ENCODE results near the gene B4GALNT4. TPM values are rescaled to one million over a fixed set of nuclear protein-coding genes. Genes with fewer than 3 reads are reported as not detected.

Gene B4GALNT4
- total and polyA plus RNA-seq, 12 donors, result 0.15 to 30.3 (median 1.6) TPM; not detected in 2

DNA sequence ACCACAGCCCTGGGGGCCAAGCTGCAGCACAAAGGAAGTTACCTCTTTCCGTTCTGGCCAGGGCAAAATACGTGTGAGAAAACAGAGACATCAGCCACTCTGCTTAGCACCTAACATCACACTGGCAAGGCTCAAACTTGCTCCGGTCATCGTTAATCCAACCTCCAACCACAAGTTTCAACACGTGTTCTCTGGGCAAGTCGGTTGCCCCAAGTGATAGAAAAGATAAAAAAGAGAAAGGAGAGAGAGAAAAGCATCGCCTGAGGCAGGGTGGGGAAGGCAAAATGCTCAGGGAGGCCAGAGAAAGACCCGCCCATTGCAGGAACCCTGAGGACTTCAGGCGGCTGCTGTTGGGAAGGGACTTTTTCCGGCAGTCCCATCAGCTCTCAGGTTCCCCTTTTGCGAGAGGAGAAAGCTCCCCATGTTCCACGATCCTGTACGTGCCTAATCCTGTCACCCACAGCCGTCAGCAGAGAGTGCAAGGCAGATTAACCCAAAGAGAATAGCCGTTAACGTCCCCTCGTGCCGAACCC is 18.5 kb upstream of the B4GALNT4 start:
- Histone ChIP-seq H3K4me1 (replicated peaks in 1 of 2) (peaks cover 8 to 13% of the 10 kb centered on the region in 2 donors), H3K36me3 (replicated peaks in 1 of 2) (no peaks in the 10 kb centered on the region), H3K27me3 (no peaks in the 10 kb centered on the region), H3K4me3 (no peak overlapping the region), H3K9me3 (replicated peaks in 1 of 3) (no peaks in the 10 kb centered on the region), H3K27ac (no peak overlapping the region)
- intact Hi-C loops (cut with DNase I), result no loop called here
- no peak for DNase-seq
- TF ChIP-seq POLR2A (IDR thresholded peaks at IDR 0.05), result no peak
- TF ChIP-seq, protein P1, sequence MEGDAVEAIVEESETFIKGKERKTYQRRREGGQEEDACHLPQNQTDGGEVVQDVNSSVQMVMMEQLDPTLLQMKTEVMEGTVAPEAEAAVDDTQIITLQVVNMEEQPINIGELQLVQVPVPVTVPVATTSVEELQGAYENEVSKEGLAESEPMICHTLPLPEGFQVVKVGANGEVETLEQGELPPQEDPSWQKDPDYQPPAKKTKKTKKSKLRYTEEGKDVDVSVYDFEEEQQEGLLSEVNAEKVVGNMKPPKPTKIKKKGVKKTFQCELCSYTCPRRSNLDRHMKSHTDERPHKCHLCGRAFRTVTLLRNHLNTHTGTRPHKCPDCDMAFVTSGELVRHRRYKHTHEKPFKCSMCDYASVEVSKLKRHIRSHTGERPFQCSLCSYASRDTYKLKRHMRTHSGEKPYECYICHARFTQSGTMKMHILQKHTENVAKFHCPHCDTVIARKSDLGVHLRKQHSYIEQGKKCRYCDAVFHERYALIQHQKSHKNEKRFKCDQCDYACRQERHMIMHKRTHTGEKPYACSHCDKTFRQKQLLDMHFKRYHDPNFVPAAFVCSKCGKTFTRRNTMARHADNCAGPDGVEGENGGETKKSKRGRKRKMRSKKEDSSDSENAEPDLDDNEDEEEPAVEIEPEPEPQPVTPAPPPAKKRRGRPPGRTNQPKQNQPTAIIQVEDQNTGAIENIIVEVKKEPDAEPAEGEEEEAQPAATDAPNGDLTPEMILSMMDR (IDR thresholded peaks at IDR 0.05), result no peak
- 62 to 74% (median 65%) methylated on average over 15 to 18 of the region's 18 CpGs for WGBS, 4 donors

DNA sequence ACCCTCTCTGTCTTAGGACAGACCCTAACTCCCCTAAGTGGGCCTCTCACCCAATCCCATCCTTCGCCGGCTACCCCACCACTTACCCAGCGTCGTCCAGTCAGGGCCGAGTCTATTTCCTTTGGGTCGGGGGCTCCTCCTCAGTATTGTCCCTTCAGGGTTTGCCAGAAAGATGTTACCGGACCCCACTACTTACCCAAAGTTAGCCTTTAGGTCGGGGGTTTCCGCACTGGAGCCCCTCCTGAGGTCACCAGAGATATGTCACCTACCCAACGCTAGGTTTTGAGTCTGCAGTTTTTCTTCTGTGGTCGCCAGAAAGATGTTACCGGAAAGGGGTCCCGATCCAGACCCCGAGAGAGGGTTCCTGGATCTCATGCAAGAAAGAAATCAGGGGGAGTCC is 17.9 kb upstream of the B4GALNT4 start:
- TF ChIP-seq POLR2A (IDR thresholded peaks at IDR 0.05), result no peak
- TF ChIP-seq, protein P1 (IDR thresholded peaks at IDR 0.05), result no peak
- intact Hi-C loops (cut with DNase I), result no loop called here
- no peaks in the 10 kb centered on the region for H3K9me3 ChIP-seq (replicated peaks in 1 of 3)
- DNase-seq, result no peak
- WGBS, 4 donors, result 90 to 93% (median 92%) methylated on average over 14 of the region's 14 CpGs
- no peaks in the 10 kb centered on the region for H3K27me3 ChIP-seq
- H3K4me3 ChIP-seq, result no peak overlapping the region
- H3K4me1 ChIP-seq (replicated peaks in 1 of 2), result peaks cover 9 to 13% of the 10 kb centered on the region in 2 donors
- H3K36me3 ChIP-seq (replicated peaks in 1 of 2), result no peaks in the 10 kb centered on the region
- H3K27ac ChIP-seq, result no peak overlapping the region

DNA sequence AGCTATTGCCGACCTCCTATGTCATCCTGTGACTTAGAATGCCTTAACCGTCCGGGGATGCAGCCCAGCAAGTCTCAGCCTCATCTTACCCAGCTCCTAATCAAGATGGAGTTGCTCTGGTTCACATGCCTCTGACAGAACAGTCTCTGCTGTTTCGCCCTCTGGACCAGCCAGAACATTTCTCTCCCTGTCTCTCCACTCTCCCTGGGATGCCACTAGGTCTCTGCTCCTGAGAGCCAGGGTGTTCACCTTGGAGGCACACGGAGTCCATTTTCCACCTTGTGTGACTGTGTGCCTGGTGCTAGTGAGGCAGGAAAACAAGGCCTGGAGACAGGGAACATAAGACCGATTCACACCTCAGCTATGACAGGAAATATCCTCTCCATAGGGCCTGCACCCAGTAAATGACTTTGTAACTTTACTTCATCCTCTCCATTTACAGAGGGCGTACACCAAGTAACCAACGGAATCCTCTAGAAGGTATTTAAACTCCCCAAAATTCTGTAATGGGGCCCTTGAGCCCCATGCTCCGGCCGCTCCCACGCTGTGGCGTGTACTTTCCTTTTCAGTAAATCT is 16.8 kb upstream of the B4GALNT4 start:
- no peak for DNase-seq
- intact Hi-C loops (cut with DNase I), result no loop called here
- TF ChIP-seq POLR2A (IDR thresholded peaks at IDR 0.05), result no peak
- TF ChIP-seq, protein P1 (IDR thresholded peaks at IDR 0.05), result no peak
- no peak overlapping the region for H3K4me3 ChIP-seq
- H3K4me1 ChIP-seq (replicated peaks in 1 of 2), result peaks cover 9 to 13% of the 10 kb centered on the region in 2 donors
- H3K27ac ChIP-seq, result peak overlapping the region in 4 of 5 donors; percentile 35 to 94 (median 72)
- H3K27me3 ChIP-seq, result no peaks in the 10 kb centered on the region
- no peaks in the 10 kb centered on the region for H3K36me3 ChIP-seq (replicated peaks in 1 of 2)
- H3K9me3 ChIP-seq (replicated peaks in 1 of 3), result no peaks in the 10 kb centered on the region
- WGBS, 4 donors, result 86 to 92% (median 90%) methylated on average over 12 of the region's 12 CpGs

DNA sequence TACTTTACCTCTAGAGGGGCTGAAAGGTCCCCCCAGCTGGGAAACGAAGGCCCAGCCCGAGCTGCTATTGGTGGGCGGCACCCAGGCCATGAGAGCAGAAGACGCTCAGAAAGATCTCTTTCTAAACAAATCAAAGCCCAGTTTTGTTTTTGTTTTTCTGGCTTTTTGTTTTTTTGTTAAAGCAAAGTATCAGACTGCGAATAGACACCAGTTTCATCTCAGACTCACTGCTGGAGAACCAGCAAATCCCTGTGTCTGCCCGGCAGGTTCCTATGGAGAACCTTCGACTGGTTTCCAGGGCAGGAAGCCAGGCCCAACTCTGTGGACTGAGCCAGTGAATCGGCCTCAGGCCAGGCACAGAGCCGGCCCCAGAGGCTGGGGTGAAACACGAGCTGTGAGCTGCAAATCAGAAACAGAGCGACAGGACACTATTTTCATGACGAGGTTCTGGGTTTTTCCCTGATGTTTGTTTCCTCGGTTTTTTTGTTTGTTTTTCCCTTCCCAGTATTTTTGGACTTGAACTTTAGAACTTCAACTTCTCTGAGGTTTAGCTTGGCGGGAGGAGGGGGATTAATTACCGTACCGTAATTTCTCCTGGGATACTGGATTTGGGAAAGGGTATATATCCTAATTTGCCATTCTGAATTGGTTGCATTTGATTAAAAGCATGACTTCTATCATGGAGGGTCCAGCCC is 16.0 kb upstream of the B4GALNT4 start:
- no peaks in the 10 kb centered on the region for H3K9me3 ChIP-seq (replicated peaks in 1 of 3)

More for the DNA sequence above, 16.0 kb upstream of the B4GALNT4 start:
- WGBS, 4 donors, result 36 to 47% (median 38%) methylated on average over 16 of the region's 16 CpGs
- intact Hi-C loops (cut with DNase I), result no loop called here
- TF ChIP-seq, protein P1 (IDR thresholded peaks at IDR 0.05), result no peak
- TF ChIP-seq POLR2A (IDR thresholded peaks at IDR 0.05), result no peak
- H3K4me1 ChIP-seq (replicated peaks in 1 of 2), result peaks cover 9 to 13% of the 10 kb centered on the region in 2 donors
- H3K4me3 ChIP-seq, result no peak overlapping the region
- peak overlapping the region in 4 of 5 donors; percentile 35 to 94 (median 72) for H3K27ac ChIP-seq
- peak; percentile 53 to 90 (median 78) for DNase-seq
- H3K27me3 ChIP-seq, result no peaks in the 10 kb centered on the region
- no peaks in the 10 kb centered on the region for H3K36me3 ChIP-seq (replicated peaks in 1 of 2)
